Transverse colon (tissue), 4 donors: ENCODE results near the gene SLC10A3.

Source experiments
- POLR2A ChIP-seq: fragments of 450-650 bp; IDR thresholded peaks from one replicate; pipeline ENCODE4 v1.6.1; 2016; ENCODE audit warnings: antibody characterized with exemption, mild to moderate bottlenecking, moderate library complexity
- POLR2AphosphoS5 ChIP-seq, 3 donors: sonication (generic); formaldehyde crosslinking; IDR thresholded peaks; one replicate each; pipeline ENCODE4 v1.6.1; 2016; ENCODE audit warnings: antibody characterized with exemption in 3 of 3
- TF ChIP-seq, protein P1 (sequence below), 5 experiments: fragments of 200-600 bp in 3 of 5; fragments of 450-650 bp in 2 of 5; sonication (generic) in 3 of 5; IDR thresholded peaks; 1 replicate in 2 of 5; 2 replicates in 3 of 5; pipeline ENCODE4 v1.5.1; 2016 to 2017; ENCODE audit warnings: antibody characterized with exemption in 5 of 5, inconsistent platforms in 3 of 5, mild to moderate bottlenecking in 2 of 5, moderate library complexity in 1 of 5

DNA sequence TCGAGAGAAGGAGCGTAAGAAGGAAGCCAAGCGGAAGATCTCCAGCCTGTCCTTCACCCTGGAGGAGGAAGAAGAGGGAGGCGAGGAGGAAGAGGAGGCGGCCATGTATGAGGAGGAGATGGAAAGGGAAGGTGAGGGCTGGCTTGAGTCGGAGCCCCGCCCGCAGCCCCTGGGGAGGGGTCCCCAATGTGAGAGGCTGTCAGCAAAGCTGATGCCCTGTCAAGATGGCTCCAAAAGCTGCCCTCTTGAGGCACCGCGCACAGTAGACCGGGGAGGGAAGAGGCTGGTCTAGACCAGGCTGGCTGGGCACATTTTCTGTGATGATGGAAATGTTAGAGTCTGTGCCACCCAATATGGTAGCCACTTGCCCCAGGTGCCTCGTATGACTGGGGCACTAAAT lies 44.0 kb downstream of the SLC10A3 start:
- TF ChIP-seq, protein P1, sequence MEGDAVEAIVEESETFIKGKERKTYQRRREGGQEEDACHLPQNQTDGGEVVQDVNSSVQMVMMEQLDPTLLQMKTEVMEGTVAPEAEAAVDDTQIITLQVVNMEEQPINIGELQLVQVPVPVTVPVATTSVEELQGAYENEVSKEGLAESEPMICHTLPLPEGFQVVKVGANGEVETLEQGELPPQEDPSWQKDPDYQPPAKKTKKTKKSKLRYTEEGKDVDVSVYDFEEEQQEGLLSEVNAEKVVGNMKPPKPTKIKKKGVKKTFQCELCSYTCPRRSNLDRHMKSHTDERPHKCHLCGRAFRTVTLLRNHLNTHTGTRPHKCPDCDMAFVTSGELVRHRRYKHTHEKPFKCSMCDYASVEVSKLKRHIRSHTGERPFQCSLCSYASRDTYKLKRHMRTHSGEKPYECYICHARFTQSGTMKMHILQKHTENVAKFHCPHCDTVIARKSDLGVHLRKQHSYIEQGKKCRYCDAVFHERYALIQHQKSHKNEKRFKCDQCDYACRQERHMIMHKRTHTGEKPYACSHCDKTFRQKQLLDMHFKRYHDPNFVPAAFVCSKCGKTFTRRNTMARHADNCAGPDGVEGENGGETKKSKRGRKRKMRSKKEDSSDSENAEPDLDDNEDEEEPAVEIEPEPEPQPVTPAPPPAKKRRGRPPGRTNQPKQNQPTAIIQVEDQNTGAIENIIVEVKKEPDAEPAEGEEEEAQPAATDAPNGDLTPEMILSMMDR (IDR thresholded peaks at IDR 0.05), result no peak
- no peak for TF ChIP-seq POLR2AphosphoS5 (IDR thresholded peaks at IDR 0.05)
- no peak for TF ChIP-seq POLR2A
